Gastroesophageal sphincter (tissue), 3 donors: Measurements from ENCODE around the gene CKS1B.

ENCODE experiments used
- EP300 ChIP-seq: sonication (generic); formaldehyde crosslinking; IDR thresholded peaks from one replicate; pipeline ENCODE4 v1.6.1; 2017; ENCODE audit warnings: antibody characterized with exemption, mild to moderate bottlenecking
- POLR2A ChIP-seq, 2 donors: fragments of 450-650 bp; IDR thresholded peaks; one replicate each; pipeline ENCODE4 v1.6.1; 2017; ENCODE audit warnings: antibody characterized with exemption in 2 of 2, mild to moderate bottlenecking in 2 of 2, moderate library complexity in 1 of 2
- POLR2AphosphoS5 ChIP-seq: sonication (generic); formaldehyde crosslinking; IDR thresholded peaks from one replicate; pipeline ENCODE4 v1.6.1; 2017; ENCODE audit warnings: antibody characterized with exemption
- TF ChIP-seq, protein P1 (sequence below), 4 experiments: fragments of 200-600 bp in 2 of 4; fragments of 450-650 bp in 2 of 4; sonication (generic) in 1 of 4; IDR thresholded peaks; one replicate each; pipeline ENCODE4 v1.5.1; 2017 to 2019; ENCODE audit warnings: antibody characterized with exemption in 4 of 4, mild to moderate bottlenecking in 2 of 4, moderate library complexity in 2 of 4

DNA sequence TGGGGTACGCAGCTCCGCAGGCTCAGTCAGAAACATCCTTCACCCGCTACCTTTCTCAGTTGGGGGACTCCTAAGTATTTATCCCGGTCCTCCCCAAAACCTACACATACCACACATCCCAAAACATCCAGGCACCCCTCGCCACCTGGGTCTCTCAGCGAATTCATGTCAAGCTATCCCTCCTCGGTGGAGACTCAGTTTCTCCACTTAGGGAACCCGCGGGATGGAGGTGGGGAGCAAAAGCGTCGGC, 26.9 kb downstream of the CKS1B start:
- TF ChIP-seq POLR2AphosphoS5 (no peak), POLR2A (IDR thresholded peaks at IDR 0.05) (no peak), EP300 (no peak)
- TF ChIP-seq, protein P1, sequence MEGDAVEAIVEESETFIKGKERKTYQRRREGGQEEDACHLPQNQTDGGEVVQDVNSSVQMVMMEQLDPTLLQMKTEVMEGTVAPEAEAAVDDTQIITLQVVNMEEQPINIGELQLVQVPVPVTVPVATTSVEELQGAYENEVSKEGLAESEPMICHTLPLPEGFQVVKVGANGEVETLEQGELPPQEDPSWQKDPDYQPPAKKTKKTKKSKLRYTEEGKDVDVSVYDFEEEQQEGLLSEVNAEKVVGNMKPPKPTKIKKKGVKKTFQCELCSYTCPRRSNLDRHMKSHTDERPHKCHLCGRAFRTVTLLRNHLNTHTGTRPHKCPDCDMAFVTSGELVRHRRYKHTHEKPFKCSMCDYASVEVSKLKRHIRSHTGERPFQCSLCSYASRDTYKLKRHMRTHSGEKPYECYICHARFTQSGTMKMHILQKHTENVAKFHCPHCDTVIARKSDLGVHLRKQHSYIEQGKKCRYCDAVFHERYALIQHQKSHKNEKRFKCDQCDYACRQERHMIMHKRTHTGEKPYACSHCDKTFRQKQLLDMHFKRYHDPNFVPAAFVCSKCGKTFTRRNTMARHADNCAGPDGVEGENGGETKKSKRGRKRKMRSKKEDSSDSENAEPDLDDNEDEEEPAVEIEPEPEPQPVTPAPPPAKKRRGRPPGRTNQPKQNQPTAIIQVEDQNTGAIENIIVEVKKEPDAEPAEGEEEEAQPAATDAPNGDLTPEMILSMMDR (IDR thresholded peaks at IDR 0.05), result no peak
